SHP77 treated with DMSO at 0.1 percent for 48 hours (cell line): ENCODE data around the gene GPR78.

Experiments
- DNase-seq: peaks from one replicate; lab custom pipeline; 2025; lab: John Stamatoyannopoulos, UW

GPR78 gene

DNA sequence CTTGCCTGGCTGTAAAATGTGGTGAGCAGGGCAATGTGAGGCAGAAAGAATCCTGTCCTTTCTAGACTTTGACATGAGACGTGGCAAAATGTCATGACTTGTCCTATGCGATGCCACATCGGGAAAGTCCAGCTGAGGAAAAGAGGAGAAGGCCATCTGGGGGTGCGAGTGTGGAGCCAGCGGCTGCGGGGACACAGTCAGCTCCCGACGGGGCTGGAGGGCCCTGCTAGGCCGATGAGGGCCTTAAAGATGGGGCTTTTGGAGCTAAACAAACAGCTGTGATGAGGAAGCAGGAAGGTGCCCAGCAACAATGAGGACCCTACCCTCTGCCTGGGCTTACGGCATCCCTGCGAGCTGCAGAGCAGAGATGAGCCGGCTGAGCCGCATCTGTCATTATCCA, 20.1 kb downstream of the GPR78 start:
- DNase-seq, result no peak

DNA sequence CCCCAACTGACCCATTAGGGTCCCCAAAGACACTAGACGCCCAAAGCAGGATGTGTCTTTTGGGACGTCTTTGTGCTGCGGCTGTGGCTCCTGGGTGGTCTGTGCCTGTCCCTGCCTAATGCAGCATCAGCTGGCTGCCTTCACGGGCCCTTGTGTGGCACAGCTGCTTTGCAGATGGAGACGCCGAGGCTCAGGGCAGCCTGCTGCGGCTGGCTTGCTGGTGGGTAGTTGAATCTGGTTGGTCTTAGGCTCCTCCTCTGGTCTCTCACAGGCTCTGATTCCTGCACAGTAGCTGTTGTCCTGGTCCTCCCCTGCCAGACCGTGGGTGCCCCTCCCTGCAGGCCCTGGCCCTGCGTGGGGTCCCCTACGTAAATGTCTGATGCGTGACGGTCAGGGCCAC, 20.5 kb downstream of the GPR78 start:
- DNase-seq, result no peak

DNA sequence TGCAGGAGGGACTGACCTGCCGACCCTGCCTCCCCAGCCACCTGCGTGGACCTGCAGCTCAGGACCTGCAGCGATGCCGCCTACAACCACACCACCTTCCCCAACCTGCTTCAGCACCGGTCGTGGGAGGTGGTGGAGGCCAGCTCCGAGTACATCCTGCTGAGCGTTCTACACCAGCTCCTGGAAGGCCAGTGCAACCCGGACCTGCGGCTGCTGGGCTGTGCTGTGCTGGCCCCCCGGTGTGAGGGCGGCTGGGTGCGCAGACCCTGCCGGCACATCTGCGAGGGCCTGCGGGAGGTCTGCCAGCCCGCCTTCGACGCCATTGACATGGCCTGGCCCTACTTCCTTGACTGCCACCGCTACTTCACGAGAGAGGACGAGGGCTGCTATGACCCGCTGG, 20.9 kb downstream of the GPR78 start:
- DNase-seq, result no peak

DNA sequence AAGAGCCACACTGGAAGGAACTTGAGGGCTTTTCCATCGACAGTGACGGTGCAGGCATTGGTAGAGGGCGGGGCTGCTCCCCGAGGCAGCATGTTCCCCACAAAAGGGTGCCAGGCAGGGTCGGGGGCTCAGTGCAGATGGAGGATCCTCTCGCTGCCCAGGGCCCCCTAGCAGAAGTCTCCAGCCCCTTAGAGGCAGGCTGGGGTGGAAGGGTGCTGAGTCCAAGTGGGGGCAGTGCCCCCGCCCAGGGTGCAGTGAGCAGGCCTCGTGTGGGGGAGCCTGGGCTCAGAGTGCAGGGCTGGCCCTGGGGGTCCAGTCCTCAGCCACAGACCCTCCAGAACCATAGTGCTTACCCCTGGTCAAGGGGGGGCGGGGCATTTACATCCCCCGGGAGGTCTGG, 21.4 kb downstream of the GPR78 start:
- no peak for DNase-seq

DNA sequence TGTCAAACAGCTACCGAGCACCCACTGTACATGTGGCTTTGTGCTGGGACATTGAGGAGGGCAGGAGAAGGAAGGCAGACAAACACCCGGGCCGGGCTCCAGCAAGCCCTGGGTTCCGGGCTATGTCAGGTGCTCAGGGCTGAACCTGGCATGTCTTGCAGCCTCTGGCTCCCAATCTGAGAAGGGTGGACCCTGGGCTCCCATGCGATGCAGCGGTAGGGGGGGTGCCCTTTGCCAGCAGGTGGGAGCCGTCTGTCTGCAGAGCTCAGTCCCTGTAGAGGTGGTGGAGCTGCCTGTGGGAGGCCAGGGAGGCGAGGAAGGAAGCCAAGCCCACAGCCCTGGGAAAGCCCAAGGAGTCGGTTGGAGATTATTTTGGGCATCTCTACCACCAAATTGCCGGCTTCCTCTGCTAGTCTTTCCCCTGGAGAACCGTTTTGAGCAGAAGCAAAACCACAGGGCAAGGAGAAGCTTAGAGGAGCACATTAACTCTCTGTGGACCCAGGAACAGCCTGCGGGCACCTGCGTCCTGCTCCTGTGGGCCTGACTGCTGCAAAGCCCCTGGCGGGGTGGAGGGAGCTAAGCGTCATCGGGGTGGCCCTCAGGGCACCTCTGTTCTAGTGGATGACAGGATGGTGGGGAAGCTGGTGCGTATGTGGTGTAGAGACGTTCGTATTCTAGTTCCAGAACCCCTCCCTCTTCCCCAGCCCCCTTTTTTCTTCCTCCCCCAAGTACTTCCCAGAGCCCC, 22.7 kb downstream of the GPR78 start:
- no peak for DNase-seq

DNA sequence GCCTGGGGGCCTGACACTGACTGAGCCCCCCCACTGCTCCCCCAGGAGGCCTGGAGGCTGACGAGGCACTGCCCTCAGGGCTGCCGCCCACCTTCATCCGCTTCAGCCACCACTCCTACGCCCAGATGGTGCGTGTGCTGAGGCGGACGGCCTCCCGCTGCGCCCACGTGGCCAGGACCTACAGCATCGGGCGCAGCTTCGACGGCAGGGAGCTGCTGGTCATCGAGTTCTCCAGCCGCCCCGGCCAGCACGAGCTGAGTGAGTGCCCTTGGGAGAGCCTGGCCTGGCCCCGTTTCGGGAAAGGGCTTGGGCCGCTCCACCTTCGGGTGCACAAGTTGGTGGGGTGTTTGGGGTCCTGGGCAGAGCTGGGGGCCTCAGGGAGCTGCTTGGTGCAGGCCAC, 23.7 kb downstream of the GPR78 start:
- no peak for DNase-seq

DNA sequence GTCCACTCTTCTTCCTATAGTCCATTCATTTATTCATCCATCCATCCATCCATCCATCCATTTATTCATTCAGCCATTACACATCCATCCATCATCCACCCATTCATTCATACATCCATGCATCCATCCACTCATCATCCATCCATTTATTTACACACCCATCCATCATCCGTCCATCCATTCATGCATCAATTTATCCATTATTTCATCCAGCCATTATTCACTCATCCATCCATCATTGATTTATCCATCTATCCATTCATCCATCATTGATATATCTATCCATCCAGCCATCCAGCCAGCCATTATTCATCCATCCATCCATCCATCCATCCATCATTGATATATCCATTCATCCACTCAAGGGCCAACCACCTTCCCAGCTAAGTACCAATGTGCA, 25.1 kb downstream of the GPR78 start:
- DNase-seq, result no peak

DNA sequence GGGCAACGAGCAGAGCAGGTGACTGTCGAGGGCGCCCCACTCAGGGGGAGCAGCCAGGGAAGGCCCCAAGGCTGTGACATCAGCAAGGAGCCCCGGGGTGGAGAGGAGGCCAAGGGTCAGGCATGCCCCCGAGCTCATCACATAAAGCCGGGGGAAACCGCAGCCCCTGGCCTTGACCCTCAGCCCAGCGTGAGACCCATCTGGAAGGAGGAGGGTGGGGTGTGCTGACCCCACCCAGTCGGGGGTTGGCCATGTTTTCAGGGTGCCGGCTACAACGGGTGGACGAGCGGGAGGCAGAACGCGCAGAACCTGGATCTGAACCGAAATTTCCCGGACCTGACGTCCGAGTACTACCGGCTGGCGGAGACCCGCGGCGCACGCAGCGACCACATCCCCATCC, 26.3 kb downstream of the GPR78 start:
- DNase-seq, result no peak

DNA sequence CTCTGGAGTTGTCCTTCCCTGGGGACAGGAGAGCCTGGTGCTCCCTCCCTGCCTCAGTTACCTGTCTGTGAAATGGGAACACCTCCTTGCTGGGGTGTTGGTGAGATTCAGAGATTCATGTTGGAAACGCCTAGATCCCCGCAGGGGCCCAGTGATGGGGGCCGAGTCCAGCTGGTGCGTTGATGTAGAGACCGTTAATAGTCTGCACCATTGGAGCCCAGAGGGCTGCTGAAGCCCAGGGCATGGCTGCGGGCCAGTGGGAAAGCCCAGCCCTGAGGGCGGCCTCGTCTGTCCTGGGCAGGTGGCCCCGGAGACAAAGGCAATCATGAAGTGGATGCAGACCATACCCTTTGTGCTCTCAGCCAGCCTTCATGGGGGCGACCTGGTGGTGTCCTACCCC, 26.8 kb downstream of the GPR78 start:
- DNase-seq, result no peak

DNA sequence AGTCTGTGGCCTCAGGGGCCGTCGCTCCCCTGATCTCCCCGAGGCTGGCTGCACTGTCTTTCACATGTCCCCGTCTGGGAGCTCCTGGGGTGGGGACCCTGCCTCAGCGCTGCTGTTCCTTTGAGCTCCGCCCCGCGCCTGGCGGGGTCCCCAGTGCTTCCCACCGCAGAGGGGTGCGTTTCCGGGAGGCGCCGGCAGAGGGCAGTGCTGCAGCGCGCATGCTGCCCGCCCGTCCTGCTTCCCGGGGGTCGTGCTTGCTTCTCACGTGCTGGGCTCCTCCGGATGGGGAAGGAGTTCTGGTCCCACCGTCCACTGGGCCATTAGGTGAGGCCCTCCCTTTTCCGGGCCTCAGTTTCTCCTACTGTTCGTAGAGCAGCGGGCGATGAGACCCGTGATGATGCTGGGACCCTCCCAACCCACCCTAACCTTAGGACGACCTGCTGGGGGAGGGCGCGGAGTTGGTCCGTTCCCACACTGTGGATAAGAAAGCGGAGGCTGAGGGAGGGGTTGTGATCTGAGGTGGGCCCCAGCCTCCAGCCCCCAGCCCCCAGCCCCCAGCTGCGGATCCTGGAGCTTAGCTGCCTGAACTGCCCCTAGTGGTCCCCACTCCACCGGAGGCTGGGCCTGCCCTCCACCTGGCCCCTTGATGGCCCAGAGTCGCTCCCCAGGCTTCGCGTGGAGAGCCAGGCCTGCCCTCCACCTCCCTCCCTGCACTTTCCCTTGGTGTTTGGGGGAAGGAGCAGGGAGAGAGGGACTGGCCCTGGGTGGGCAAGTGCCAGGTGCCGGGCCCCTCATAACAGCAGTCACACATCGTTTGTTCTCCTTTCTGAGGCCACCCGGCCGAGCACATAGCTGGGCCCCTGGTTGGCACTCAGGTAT, 27.6 kb downstream of the GPR78 start:
- no peak for DNase-seq

DNA sequence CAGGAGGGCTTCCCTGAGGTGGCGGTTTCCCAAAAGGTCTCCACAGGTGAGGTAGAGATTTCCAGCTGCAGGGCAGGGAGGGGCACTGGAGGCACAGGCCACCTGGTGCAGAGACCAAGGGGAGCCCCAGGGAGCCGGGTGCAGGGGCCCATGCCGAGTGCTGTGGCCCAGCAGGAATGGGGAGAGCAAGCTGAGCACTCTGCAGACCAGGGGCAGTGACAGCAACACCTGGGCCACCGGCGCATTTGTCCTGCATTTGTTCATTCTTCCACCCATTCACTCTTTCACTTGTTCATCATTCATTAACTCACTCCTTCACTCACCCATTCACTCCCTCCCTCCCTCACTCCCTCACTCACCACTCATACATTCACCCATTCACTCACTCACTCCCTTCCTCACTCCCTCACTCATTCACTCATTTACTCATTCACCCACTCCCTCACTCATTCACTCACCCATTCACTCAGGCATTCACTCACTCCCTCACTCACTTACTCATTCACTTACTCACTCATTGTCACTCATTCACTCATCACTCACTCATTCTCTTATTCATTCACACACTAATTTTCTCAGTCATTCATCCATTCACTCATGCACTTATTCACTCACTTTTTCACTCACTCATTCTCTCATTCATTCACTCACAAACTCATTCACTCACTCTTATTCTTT, 28.7 kb downstream of the GPR78 start:
- DNase-seq, result no peak

DNA sequence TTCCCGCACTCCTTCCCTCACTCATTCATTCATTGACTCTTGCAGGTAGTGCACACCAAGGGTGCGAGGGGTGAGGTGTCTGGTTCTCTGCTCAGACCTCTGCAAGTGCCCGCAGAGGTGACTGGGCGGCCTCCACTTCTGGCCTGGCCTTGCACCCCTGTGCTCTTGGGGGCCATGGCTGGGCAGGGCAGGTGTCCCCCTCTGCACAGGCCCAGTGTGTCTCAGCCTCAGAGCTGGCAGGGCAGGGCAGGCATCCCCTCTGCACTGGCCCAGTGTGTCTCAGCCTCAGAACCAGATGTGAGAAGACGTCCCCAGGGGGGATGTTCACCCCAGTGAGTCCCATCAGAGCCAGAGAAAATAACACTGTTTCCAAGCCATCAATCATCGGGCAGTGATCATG, 29.2 kb downstream of the GPR78 start:
- DNase-seq, result no peak

DNA sequence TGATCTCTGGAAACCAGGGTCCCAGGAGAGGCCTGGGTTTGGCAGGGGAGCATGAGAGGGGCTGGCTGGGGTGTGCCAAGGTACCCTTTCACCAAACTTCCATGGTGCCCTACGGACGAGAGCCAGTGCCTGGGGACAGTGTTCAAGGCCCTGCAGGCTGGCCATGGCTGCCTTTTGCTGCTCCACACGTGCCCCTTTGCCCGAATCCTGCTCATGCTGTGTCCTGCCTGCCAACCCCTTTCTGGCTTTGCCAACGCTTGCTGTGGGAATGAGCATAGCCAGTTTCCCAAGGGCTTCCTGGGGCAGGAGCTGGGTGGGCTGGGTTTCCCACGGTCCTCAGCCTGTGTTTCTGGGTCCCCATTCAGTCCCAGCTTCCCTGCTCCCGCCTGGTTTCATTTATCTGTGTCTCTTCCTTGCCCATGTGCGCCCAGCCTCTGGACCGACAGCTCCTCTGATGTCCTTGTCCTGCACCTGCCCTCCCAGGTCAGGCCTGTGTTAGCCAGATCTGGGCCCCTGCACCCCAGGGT, 29.7 kb downstream of the GPR78 start:
- DNase-seq, result no peak

DNA sequence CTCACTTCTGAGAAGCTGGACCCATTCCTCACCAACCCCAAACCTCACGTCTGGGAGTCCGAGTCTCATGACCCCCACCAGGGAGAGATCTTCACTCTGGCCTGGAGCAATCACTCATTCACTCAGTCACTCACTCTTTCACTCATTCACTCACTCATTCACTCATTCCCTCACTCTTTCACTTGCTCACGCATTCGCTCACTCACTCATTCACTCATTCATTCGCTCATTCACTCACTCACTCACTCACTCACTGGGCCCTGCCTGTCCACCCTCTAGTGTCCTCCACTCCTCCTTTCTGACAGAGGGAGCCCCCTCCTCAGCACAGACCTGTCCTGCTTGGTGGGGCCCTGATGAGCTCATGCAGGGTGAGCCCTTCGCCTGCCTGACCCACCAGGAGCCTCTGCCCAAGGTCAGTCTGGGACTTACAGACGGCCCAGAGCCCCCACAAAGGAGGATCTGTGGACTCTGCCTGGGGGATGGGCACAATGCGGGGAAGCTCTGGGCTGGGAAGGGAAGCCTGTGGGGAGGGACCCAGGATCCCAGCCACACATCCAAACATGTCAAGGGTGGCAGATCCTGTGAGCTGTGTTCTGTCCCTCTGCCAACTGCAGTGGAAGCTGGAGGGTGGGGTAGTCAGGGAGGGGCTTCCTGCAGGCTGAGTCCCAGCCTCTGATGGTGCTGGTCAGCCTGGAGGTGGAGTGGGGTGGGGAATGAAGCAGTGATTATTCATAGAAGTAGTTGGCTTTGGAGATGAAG, 30.8 kb downstream of the GPR78 start:
- no peak for DNase-seq

DNA sequence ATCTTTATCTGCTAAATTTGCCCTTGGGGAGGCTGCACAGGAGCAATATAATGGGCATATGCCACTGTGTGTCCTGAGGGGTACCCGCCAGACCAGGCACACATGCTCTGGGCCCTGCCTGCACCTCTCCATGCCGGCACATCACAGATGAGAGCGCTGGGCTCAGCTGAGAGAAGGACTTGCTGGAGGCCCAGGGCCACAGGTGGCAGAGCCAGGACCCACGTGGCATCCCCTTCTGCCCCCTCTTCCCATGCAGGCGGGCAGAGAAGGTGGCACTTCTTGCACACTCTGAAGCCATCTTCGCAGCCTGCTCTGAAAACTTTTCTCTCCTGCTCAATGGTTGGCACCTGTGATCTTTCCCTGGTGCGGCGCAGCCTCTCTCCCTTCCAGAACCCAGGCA, 32.5 kb downstream of the GPR78 start:
- DNase-seq, result no peak

DNA sequence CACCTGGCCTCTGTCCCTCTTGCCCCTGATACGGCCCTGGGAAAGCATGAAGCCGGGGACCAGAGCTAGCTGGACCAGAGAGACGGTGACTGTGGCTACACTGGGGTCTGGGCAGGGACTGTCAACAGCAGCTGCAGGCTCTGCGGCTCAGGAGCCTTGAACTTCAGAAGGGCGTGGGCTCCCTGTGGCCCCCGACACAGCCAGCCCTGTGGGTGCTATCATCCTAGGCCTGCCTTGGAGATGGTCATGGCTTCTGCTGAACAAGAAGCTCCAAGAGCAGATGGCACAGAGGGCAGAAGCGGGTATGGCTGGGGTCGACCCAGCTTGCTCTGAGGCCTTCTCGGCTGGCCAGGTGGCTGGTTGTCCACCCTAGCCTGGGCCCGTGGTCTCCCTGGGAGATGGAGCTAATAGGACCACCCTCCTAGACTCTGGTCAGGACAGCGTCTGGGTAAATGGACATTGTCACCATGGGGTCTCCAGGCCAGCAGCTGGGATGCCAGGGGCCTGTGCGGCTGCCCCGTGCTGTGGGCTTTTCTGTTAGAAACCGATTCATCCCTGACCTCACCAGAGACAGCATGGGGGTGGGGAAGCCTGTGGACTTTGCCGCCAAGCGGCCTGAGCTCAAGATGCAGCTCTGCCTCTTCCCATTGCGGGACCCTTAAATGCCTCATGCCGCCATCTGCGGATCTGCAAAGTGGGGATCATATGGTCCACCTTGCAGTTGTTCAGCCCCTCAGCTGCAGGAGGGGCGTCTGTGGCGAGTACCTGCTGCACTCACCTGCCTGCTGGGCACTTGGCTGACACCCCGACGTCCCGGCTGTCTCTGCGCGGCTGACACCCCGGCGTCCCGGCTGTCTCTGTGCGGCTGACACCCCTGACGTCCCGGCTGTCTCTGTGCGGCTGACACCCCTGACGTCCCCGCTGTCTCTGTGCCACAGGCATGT, 33.5 kb downstream of the GPR78 start:
- DNase-seq, result no peak

DNA sequence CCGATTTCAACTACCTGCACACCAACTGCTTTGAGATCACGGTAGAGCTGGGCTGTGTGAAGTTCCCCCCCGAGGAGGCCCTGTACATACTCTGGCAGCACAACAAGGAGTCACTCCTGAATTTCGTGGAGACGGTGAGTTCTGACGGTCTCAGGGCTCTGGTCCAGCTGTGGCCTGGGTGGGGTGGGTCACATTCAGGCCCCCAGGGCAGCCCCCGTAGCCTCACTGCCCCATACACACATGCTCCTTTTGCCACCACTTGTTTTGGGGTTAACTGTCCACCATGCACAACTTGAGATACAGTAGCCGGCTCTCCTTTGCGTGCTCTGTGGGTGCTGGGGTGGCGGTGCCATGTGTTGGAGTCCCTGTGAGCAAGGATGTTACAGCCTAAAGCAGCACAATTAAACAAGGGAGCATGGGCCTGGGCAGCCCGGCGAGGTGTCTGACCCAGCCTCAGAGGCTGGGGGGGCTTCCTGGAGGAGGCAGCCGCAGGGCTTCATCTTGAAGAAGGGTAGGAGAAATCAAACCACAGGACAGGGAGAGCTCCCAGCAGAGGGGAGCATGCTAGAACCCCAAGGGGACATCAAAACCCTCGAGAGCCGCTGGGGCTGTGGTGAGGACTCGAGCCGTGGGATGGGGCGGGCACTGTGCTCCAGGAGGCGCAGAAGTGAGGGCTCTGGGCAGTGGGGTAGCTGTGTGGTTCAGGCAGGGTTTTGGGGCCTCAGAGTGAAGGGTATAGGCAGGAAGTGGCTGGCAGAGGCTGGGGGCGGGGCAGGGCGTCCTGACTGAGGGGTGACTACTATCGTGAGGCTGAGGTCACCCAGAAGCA, 34.4 kb downstream of the GPR78 start:
- DNase-seq, result no peak

DNA sequence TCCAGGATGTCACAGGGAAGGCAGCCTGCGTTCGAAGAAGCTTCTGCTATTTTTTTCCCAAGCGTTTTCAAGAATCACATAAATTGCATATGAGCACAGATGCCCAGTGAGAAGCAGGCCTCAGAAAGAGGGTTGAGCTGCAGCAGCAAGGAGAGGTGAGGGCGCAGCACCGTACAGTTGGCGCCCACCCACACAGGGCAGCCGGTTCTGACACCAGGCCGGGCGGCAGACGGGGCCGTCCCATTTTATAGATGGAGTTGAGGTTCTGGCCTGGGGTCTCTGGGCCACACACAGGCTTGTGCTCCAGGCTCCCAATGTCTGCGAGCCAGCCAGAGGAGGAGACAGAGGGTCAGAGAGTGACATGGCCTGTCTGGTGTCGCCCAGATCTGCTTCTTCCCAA, 35.2 kb downstream of the GPR78 start:
- no peak for DNase-seq

DNA sequence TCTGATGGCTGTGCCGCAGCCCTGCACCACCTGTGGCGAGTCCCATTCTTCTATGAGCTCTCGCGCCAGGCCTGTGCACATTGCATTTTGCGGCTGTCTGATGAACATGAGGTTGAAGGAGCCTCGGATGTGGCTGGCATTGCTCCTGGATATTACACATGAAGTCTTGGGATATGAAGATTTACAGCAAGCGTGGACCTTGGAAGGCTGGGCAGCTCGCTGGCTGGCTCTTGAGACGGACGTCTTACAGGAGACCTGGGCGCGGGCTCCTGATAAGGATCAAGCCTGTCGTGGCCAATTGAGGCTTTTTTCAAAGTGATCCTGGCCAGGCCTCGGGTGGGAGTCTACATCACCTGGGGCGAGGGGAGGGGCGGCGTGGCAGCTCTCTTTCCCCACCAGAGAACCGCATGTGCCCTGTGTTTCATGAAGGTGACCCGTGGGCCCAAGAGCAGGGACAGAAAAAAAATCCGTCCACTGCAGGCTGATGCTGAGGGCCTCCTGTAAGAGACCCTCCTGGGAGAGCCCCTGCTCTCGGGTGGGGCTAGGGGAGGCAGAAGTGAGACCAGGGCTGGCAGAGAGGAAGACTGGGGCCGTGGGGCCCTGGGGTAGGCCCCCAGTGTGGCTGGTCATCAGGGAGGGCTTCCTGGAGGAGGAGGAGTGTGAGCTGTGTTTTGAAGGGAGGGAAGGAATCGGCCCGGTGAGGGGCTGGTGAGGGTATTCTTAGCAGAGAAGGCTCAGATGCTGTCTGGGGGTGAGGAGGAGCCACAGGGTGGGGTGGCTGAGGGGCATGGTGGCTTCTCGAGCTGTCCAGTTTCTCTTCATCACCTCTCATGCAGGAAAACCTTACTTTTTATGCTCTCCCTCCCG, 36.0 kb downstream of the GPR78 start:
- no peak for DNase-seq
